WERI-Rb-1 (cell line): Measurements from ENCODE around the gene ANKS1A.
"Not testable (repeated sequence)": the region's sequence is repeated elsewhere in the genome, so short reads cannot be mapped to it uniquely, and the experiment has no call there.

ENCODE experiments used
- DNase-seq: peaks from one replicate; pipeline ENCODE4 v3.0.0-alpha.2; 2020
- H3K27ac ChIP-seq: fragments of 250-450 bp; sonication (Bioruptor Pico); 2 replicates; pipeline ENCODE4 v1.5.1; 2020; ENCODE audit warnings: mild to moderate bottlenecking, moderate library complexity
- H3K27me3 ChIP-seq: fragments of 250-450 bp; sonication (Bioruptor Pico); 2 replicates; pipeline ENCODE4 v1.5.1; 2021; ENCODE audit warnings: mild to moderate bottlenecking, low read depth, moderate library complexity; ENCODE audit not compliant: insufficient read depth, severe bottlenecking
- H3K36me3 ChIP-seq: fragments of 250-450 bp; sonication (Bioruptor Pico); 2 replicates; pipeline ENCODE4 v1.5.1; 2020; ENCODE audit warnings: mild to moderate bottlenecking, moderate library complexity
- H3K4me3 ChIP-seq: 2 replicates; pipeline ENCODE4 v1.5.1; 2011; ENCODE audit warnings: low read depth, mild to moderate bottlenecking, control low read depth, low read length
- H3K9me3 ChIP-seq: fragments of 250-450 bp; sonication (Bioruptor Pico); 2 replicates; pipeline ENCODE4 v1.5.1; 2021; ENCODE audit warnings: mild to moderate bottlenecking, moderate library complexity; ENCODE audit not compliant: severe bottlenecking
- TF ChIP-seq, protein P1 (sequence below): IDR thresholded peaks from 2 replicates; pipeline ENCODE4 v1.5.1; 2011; ENCODE audit warnings: low read depth, mild to moderate bottlenecking, control low read depth, inconsistent platforms, low read length

ANKS1A gene

DNA sequence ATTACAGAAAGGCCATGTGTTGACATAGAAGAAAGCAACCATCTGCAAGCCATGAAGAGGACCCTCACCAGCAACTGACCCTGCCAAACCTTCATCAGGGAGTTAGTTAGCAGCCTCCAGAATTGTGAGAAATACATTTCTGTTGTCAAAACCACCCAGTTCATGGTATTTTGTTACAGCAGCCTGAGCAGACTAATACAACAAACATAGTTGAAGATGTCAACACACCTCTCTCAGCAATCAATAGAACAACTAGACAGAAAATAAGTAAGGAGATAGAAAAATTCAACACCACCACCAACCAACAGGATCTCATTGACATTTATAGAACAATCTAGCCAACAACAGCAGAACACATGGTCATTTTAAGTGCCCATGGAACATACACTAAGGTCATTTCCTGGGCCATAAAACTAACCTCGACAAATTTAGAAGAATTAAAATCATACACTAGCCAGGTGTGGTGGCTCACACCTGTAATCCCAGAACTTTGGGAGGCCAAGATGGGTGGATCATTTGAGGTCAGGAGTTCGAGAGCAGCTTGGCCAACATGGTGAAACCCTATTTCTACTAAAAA is 219.3 kb downstream of the ANKS1A start:
- Histone ChIP-seq H3K36me3 (no peaks in the 10 kb centered on the region), H3K27ac (no peak overlapping the region), H3K4me3 (no peak overlapping the region), H3K9me3 (peaks cover 3% of the 10 kb centered on the region), H3K27me3 (no peaks in the 10 kb centered on the region)
- TF ChIP-seq, protein P1, sequence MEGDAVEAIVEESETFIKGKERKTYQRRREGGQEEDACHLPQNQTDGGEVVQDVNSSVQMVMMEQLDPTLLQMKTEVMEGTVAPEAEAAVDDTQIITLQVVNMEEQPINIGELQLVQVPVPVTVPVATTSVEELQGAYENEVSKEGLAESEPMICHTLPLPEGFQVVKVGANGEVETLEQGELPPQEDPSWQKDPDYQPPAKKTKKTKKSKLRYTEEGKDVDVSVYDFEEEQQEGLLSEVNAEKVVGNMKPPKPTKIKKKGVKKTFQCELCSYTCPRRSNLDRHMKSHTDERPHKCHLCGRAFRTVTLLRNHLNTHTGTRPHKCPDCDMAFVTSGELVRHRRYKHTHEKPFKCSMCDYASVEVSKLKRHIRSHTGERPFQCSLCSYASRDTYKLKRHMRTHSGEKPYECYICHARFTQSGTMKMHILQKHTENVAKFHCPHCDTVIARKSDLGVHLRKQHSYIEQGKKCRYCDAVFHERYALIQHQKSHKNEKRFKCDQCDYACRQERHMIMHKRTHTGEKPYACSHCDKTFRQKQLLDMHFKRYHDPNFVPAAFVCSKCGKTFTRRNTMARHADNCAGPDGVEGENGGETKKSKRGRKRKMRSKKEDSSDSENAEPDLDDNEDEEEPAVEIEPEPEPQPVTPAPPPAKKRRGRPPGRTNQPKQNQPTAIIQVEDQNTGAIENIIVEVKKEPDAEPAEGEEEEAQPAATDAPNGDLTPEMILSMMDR, result no peak
- no peak for DNase-seq

DNA sequence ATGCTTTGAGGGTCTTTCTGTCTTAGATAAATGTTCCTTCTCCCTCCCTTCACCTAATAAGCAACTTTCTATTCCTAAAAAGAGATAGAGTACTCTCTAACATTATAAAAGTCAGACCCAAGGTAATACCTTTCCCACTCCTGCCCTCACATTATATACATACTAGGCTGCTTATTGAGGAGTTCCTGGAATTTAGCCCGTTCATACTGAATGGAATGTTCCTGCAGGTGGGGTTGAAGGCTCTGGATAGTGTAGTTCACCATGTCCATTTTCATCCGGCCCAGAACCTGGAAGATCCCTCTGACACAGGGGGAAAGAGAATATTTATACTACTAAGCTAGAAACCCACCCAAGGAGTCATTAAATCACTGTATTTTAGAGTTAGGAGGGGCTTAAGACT is 231.7 kb downstream of the ANKS1A start:
- H3K4me3 ChIP-seq, result no peak overlapping the region
- no peak for DNase-seq
- TF ChIP-seq, protein P1, result no peak
- no peak overlapping the region for H3K27ac ChIP-seq
- no peaks in the 10 kb centered on the region for H3K27me3 ChIP-seq
- H3K36me3 ChIP-seq, result no peaks in the 10 kb centered on the region
- peaks cover 7% of the 10 kb centered on the region for H3K9me3 ChIP-seq

DNA sequence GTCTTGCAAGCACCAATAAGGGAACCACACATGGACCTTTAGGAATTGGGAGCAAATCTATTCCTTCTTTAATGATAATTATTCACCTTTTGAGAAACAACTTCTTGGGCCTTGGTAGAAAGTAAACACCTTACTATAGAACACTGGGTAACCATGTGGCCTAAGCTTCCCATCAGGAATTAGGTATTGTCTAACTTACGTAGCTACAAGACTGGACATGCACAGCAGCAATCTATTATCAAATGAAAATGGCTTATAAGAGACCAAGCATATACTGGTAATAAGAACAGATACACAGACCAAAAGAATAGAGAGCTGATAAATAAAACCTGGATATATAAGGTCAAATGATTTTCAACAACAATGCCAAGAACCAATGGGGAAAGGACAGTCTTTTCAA is 235.3 kb downstream of the ANKS1A start:
- Histone ChIP-seq H3K27ac (no peak overlapping the region), H3K27me3 (no peaks in the 10 kb centered on the region), H3K4me3 (no peak overlapping the region), H3K36me3 (no peaks in the 10 kb centered on the region), H3K9me3 (peaks cover 7% of the 10 kb centered on the region)
- TF ChIP-seq, protein P1, result no peak
- no peak for DNase-seq

DNA sequence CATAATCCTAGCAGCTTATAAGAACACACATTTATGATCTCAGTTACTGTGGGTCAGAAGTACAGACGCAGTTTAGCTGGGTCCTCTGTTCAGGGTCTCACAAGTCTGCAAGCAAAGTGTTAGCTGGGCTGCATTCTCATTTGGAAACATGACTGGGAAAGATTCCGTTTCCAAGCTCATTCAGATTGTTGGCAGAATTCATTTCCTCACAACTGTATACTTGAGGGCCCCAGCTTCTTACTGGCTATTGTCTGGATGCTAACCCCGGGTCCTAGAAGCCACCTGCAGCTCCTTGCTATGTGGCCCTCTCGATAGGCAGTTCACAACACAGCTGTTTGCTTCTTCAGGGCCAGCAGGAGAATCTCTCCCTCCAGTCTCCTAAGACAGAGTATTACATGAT is 239.0 kb downstream of the ANKS1A start:
- Histone ChIP-seq H3K4me3 (no peak overlapping the region), H3K27me3 (no peaks in the 10 kb centered on the region), H3K9me3 (peaks cover 6% of the 10 kb centered on the region), H3K27ac (no peak overlapping the region), H3K36me3 (no peaks in the 10 kb centered on the region)
- no peak for DNase-seq
- TF ChIP-seq, protein P1, result no peak

DNA sequence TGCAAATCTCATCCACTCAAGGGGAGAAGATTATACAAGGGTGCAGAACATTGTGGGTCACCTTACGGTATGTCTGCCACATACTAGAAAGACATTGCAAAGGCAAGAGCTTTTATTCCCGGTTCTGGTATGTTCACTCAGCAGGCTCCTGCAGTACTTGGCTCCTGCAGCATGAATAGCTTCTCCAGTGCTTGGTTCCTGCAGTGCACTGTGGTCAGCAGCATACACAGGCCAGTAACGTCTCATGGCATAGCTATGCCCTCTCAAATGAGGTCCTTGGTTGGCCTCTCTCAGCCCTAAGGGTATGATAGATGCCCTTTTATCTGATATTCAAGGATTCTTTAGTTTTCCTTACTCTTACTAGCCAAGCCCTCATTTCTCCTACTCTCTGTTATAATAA is 239.4 kb downstream of the ANKS1A start:
- DNase-seq, result no peak
- Histone ChIP-seq H3K36me3 (no peaks in the 10 kb centered on the region), H3K9me3 (peaks cover 3% of the 10 kb centered on the region), H3K4me3 (no peak overlapping the region), H3K27me3 (no peaks in the 10 kb centered on the region), H3K27ac (no peak overlapping the region)
- TF ChIP-seq, protein P1, result no peak

DNA sequence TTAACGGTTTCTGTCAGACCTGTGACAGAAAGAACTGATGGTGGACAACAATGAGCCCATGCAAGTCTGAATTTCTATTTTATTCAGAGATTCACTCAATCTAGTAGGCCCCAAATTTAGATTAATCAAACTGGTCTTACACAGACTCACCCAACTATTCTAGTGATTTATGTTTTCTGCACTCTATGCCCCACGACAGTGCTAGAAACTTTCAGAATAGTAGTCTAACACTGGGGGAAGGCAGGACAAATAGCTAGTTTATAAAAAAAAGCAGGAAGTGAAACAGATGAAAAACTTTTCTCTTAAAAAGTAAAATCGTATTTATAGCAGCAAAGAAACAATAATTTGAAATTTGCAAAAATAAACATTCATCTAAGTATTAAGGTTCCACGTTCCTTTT is 247.1 kb downstream of the ANKS1A start:
- no peaks in the 10 kb centered on the region for H3K36me3 ChIP-seq
- H3K4me3 ChIP-seq, result no peak overlapping the region
- DNase-seq, result no peak
- TF ChIP-seq, protein P1, result no peak
- no peaks in the 10 kb centered on the region for H3K27me3 ChIP-seq
- H3K27ac ChIP-seq, result no peak overlapping the region
- no peaks in the 10 kb centered on the region for H3K9me3 ChIP-seq

DNA sequence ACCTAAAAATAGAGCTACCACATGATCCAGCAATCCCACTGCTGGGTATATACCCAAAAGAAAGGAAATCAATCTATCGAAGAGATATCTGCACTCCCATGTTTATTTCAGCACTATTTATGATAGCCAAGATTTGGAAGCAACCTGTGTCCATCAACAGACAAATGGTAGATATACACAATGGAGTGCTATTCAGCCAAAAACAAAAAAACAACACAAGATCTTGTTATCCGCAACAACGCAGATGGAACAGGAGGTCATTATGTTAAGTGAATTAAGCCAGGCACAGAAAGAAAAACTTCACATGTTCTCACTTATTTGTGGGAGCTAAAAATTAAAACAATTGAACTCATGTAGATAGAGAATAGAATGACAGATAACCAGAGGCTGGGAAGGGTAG is 249.1 kb downstream of the ANKS1A start:
- not testable (repeated sequence) for DNase-seq, H3K27ac ChIP-seq, H3K9me3 ChIP-seq, H3K4me3 ChIP-seq, H3K27me3 ChIP-seq, H3K36me3 ChIP-seq
